HG03521 (cell line): ENCODE results near the gene SLC16A4.
"Not testable (repeated sequence)": the region's sequence is repeated elsewhere in the genome, so short reads cannot be mapped to it uniquely, and the experiment has no call there.

Experiments used
- ATAC-seq: cut with Tn5 transposase; IDR thresholded peaks from one replicate; pipeline ENCODE4 v1.9.1; 2021; ENCODE audit warnings: mild to moderate bottlenecking, moderate library complexity; ENCODE audit not compliant: unreplicated experiment

The SLC16A4 gene

DNA sequence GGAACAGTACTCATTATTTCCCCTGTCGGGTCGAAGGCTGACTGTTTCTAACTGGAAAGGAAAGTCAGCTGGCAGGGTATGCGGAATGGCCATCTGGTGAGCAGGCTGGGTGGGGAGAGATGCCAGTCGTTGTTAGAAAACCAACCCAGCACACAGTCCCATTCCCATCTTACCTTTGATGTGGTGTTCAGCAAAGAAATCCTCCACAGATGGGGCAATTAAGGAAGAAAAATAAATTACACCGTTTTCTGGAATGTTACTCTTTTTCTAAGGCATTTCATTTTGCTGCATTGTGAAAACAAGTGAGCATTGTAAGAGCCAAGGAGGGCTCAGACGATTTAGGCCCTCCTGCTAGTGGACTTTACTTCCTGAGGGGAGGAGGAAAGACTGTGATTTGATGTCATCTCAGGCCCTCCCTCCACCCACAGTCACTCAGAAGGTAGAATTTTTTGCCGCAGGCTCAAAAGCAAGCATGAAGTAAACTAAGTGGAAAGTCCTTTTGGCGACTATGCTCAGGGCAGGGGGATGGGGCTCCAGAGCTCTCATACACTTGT is at the start of gene SLC16A4:
Gene SLC16A4, minus strand, starts transcription at position 335 of the 554 bp plus-strand sequence. CDS start 1,703 bp downstream, outside the sequence.
- ATAC-seq, result no peak

DNA sequence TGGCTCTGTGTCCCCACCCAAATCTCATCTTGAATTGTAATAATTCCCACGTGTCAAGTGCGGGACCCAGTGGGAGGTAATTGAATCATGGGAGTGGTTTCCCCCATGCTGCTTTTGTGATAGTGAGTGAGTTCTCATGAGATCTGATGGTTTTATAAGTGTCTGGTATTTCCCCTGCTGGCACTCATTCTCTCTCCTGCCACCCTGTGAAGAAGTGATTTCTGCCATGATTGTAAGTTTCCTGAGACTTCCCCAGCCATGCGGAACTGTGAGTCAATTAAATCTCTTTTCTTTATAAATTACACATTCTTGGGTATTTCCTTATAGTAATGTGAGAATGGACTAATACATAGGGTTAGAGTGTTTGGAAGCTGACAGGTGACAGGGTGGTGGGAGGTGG is 49.0 kb upstream of the SLC16A4 start:
- ATAC-seq, result not testable (repeated sequence)

DNA sequence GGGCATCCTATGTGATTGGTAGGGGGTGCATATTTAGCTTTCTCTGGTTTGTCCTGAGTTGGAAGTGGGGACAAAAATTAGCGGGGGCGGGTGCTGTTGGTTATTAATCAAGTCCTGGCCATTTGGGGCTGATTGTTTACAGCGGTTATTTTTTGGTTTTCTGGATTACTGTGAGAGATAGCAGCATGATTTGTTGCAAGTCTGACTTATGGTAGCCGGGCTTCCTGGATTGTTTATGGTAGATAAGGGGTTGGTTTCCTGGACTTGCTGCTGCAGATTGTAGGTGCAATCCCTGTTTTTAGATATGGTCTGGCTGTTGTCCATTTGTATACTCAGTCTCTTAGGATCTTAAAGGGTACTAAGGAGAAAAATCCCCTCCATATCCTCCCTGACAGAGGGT is 48.1 kb upstream of the SLC16A4 start:
- no peak for ATAC-seq

DNA sequence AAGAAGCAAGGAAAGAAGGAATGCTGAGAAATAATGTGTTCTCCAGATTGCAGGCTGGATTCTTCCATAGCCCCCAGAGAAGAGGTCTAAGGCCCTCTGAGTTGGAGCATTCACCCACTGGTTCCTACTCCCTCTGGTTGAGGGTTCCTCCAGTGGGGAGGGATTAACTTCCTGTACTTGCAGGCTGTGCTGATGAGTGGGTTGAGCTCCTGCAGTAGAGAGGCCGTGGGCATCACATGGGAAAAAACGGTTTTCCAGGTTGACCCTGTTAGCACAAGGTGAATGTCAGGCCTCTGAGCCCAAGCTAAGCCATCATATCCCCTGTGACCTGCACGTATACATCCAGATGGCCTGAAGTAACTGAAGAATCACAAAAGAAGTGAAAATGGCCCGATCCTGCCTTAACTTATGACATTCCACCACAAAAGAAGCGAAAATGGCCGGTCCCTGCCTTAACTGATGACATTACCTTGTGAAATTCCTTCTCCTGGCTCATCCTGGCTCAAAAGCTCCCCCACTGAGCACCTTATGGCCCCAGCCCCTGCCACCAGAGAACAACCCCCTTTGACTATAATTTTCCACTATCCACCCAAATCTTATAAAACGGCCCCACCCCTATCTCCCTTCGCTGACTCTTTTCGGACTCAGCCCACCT is 46.9 kb upstream of the SLC16A4 start:
- ATAC-seq, result not testable (repeated sequence)

DNA sequence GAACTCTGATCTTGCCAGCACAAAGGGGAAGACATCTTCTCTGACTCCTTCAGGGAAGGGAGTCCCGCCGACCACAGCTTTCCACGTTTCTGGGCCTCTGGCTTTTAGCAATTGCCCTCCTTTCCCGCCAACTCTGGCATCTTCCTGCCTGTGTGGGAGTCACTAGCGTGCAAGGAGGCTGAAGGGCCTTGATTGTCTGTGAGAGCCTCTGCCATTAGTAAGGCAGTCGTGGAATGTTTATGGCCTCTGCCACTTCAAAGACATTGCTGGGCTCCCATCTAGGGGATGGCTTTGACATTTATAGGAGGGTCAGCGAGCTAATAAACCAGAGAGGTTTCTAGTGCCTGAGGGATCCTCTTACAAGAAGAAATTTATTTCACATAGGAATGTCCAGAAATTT is 45.8 kb upstream of the SLC16A4 start:
- ATAC-seq, result no peak

DNA sequence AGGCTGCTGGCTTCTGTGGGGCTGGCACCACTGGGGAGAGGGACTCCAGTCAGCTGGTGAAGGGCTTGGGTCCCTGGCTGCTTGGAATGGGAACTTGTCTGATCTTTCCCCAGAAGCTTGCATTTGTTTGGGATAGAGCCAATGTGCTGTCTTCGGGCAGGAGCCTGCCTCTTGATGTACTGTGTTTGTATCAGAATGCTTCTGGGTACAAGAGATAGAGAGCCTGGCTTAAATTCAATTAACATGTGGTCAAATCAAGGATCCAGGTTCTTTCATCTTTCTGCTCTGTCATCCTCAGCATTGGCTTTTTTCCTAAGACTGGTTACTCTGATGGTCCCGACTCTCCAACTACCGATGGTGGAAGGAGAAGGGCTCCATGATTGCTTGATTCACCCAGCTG is 44.1 kb upstream of the SLC16A4 start:
- ATAC-seq, result no peak

DNA sequence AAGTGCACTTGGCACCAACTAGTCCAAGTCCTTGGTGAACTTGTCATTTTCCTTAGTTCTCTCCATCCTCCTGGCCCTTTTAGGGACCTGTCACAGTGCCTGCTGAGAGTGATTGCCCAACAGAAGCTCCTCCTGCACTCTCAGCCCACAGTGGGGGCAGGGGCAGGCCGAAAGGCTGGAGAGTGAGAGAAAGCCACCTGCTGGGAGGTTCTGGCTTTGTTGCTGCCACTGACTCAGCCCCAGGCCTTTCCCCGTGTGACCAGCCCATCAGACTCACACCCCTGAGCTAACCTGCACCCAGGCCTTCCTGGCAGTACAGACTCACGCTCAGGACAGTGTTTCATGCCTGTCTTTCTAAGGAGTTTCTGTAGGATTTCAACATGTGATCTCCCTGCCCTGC is 43.0 kb upstream of the SLC16A4 start:
- ATAC-seq, result no peak

DNA sequence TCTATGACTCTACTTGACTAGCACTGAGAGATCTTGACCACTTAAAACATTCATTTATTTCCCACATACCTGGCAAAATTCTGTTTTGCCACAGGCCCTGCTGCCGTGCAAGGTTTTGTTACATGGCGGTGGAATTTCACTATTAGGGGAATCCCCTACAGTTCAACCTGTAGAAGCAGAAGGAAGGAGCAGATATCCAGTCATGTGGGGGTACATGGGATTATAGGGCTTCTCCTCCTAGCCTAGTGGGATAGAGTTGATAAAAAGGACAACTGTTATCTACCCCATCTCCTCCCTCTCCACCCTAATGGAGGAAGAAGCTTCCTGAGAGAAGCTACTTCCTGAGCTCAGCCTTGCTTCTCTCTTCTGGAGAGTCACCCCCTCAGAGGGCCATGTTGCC is 42.4 kb upstream of the SLC16A4 start:
- ATAC-seq, result no peak

DNA sequence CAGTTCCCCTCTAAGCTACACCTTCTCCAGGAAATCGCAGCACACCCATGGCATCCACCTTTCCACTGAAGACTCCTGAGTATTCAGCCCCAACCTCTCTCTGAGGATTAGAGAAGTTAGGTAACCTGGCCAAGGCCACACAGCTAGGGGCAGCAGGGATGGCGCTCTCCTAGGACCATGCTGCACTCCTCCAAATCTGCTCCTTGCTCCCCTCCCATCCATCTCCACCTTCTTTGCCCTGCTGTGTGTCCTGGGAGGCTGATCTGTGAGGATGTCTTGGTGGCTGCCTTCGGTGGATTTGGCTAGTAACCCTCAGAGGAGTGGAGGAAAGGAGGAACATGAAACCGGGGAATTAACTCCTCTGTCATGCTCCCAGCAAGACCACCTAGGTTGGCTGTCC is 40.1 kb upstream of the SLC16A4 start:
- no peak for ATAC-seq

DNA sequence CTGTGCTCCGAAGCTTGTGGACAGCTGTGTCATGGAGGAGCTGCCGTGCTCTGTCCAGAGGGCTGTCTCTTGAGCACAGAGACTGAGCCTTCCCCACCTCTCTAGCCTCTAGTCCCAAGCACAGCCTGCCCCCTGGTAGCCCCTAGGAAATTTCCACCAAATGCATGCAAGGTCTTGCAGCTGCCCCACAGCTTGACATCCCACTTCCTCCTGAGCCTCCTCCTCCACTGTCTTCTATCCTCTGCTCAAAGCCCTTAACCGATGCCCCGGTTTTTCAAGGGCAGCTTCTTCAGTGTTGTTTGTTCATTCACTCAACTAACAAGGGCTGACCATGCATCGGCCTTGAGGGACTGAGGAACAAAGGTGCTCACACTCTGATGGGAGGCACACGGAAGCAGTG is 39.5 kb upstream of the SLC16A4 start:
- ATAC-seq, result no peak

DNA sequence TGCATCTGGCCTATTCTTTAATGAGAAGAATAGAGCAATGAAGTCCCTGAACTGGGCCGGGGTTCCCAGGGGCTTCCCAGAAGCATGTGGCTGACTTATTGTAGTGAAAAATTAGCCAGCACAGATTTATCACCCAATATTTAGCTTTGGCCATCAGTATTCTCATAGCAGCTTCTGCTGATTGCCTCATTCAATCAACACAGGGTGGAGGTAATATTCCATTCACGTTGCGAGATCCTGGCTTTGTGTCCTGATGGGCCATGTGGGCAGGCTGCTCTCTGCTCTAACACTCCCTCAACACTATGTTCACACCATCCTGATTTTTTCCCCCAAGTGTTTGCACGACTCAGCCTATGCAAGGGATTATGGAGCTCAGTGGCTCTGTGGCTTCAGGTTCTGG is 38.1 kb upstream of the SLC16A4 start:
- ATAC-seq, result no peak

DNA sequence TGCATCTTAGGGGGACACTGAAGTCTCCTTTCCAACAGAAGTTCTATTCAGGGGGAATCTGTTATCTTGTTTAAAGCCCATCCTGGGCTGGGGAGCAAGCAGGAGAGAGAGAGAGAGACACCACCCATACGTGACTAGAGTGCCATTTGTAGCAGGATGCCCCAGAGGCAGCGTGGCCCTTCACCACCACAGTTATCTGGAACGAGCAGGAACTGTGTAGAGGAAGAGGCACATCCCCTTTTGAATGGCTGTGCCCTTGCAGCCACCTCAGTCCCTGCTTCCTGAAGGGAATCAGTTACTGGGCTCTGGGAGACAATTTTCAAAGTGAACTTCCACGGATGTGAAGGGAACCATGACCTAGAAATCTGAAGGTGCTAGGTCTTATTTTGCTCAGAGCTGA is 36.0 kb upstream of the SLC16A4 start:
- no peak for ATAC-seq

DNA sequence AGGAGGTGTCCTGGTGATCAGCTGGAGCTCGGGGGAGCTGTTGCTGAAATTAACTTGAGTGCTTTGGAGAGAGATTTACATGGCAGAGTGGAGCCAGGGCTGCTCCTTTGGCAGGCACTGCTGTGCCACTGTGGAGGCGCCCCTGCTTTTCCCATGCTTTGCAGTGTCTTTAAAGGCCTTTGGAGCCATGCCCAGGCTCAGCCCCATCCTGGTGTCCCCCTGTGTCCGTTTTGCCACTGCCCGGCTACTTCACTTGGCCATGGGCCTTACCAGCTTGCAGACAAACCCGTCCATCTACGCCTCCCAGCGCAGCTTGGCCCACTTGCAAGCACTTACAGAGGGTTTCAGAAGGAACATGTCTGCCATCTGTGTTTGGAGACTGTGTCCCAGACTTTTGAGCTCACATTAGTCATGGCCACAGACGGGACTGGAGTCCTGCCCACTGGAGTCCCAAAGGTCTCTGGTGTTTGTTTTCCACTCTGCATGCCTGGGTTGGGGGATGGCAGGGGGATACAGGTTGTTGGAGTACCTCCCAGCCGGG is 34.9 kb upstream of the SLC16A4 start:
- no peak for ATAC-seq

DNA sequence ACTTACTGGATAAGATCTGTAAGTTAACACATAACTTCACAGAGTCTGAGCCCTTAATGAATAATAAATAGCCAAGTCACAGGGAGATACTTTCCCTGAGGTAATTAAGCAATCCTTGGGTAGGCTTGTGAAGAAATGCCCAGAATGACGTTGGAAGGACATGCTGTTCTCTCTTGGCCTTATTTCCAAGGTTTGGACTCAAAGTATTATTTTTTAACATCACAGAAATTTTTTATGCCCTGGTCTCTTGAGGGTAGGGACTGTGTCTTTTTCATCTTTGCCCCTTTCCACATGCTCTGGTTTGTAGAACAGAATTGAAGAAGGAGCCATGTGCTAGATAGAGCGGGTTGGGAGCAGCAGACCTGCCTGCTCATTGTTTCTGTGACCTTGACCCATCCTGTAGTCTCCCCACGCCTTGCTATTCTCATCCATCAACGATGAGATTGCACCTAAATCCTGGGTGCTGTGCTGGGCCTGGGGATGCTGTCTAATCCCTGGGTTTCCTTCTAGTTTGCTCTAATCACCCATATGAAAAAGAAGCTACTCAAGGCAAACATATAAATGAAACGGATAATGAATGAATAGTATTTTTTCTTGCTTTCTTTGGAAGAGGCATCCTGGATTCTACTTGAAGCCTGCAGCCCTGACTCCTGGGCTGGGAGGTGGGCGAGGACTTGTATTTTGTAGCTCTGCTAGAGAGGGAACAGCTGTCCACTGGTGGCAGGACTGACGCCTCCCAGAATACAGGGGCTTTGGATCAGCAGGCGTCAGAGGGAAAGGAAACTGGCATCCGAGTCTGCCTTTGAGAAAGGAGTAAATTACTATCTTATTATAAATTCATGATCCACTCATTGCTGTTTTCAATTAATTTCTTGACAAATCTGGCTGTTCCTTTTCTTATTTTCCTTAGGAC is 34.1 kb upstream of the SLC16A4 start:
- ATAC-seq, result no peak

DNA sequence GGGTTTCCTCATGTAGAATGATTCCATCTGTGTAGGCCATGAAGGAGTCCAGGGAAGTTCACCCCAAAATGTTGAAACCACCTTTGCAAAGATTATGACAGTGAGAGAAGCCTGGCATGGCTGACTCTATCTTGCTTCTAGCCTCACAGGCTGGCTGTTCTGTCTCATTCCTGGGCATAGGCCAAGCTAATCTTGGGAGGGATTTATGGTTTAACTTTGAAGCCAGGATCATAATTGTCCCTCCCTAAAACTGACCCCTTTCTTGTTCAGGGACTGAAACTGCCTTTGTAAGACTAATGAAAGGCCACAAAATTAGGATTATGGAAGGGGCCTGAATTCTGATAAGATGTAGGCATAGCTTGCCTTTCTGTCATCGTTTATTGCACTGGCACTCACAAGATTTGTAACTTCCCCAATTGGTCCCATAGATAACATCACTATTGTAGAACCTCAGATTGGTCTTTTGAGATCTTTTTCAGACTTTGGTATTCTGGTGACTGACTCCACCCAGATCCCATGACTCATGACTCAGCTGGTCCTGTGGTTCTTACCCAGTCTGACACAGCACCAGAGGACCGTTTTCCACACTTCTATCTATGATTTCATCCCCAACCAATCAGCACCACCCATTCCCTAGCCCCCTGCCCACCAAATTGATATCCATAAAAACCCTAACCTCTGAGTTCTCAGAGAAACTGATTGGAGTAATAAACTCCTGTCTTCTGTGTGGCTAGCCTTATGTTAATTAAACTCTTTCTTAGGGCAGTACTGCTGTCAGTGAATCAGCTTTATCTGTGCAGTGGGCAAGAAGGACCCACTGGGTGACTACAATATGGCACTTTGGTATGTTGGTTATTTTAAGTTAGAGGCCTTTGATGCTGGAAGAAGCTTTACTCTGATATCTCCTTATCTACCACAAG is 30.3 kb upstream of the SLC16A4 start:
- no peak for ATAC-seq

DNA sequence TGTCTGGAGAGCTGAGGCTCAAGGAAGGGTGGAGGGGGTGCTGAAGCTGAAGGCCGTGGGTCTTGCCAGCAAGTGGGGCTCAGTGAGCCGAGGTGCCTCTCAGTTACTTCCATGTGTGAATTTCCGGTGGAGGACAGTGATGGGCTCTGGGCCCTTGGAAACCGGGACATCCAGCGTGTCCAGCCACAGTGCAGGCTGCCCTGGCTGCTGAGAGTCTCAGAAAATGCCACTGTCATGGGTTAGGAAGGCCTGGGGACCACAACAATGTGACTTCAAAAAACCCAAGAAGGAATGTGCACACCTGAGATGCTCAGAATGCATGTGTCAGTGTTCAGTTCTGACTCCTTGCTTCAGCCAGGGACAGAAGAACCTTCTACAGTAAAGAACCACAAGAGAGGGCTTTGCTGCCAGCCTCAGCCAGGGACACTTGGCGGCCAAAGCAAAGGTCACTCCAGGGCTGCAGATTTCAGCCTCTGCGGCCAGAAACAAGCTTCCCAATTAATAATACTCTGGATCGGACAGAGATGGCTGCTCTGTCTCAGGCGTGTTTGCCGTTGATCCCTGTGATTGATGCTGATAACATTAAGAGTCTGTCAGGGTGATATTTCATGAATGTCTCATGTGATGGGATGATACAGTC is 29.3 kb upstream of the SLC16A4 start:
- ATAC-seq, result no peak

DNA sequence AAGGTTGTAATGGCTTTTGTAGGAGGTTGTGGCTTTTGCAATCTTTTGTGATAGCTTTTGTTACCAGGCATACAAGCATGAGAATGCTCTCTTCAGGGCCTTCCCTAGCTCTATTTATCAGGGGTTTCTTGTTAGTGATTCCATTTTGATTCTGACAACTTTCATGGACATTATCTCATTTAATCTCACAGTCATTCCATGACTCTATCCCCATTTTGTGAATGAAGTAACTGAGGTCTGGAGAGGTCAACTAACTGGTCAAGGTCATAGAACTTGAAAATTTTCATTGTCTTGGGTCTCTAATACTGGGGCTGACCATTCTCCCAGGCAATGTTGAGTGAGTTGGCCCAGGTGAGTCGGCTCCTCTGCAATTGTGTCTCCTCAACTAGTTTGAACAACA is 27.9 kb upstream of the SLC16A4 start:
- ATAC-seq, result no peak

DNA sequence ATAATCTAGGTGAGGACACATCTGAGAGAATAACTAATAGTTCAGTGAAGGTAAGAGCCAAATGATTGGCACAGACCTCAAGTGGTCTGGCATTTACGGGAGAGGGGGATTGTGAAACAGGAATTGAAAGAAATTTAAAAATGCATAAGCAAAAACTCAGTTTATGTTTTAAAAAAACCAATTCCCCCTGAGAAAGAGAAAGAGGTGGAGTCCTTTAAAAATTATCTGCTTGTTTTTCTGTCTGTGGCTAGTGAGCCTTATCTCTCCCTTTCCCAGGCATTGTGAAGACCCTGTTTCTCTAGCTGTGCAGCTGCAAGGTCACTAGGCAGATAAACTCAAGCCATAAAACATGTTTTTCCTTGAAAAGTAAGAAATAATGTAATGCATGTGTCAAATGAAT is 22.2 kb upstream of the SLC16A4 start:
- ATAC-seq, result not testable (repeated sequence)

DNA sequence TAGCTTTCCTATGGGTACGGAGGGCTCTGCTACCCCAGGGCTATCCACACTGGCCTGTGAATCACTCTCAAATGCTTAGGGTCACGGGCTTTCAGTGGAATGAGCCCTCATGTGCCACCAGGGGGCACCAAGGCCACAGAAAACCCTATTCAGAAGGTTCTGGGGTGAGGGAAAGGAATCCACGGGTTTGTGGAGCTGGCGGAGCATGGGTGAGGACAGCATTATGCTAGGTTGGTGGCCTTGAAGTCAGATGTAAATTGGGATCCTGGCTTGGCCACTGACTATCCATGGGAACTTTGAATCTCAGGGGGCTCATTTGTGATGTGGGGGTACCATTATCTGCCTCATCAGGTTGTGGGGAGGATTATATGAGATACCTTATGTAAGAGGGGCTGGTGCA is 21.8 kb upstream of the SLC16A4 start:
- ATAC-seq, result no peak

DNA sequence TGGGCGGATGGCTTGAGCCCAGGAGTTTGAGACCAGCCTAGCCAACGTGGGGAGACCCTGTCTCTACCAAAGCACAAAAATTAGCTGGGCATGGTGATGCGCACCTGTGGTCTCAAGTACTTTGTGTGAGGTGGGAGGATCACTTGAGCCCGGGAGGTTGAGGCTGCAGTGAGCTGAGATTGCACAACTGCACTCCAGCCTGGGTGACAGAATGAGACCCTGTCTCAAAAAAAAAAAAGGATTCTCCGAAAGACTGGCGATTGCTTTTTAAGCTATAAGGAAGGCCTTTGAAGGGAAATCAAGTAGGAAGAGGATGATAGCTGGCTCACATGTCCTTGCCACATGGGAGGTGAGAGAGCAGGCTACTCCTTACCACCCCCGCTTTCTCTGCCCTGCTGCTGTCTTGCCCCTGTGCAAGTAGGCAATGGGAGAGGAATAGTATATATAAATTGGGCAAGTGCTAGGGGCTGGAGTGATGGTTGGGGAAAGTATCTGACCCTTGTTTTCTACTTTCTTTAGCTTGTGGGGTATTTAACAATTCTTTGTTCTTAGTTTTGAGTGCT is 20.4 kb upstream of the SLC16A4 start:
- no peak for ATAC-seq
